ENCODE measurements around the gene FSD2.
A peak's percentile ranks its signal among the peaks of the same experiment; 100 is the strongest.
"Not testable (repeated sequence)": the region's sequence is repeated elsewhere in the genome, so short reads cannot be mapped to it uniquely, and the experiment has no call there.

Gene FSD2

DNA sequence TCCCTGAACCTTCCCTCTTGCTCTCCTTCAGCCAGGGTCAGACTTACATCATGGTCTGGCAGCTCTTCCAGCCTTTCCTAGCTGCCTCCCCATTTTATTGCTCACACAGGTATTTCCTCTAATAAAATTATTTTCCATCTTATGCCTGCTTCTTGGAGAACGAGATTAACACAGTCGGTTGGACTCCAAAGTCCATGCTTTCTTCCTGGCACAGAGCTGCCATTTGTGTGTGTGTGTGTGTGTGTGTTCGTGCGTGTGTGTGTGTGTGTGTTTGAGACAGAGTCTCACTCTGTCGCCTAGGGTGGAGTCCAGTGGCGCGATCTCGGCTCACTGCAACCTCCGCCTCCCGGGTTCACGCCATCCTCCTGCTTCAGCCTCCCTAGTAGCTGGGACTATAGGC, 15.5 kb downstream of the FSD2 start:
- no peak for DNase-seq
- Mint-ChIP-seq H3K27me3 (no peaks in the 10 kb centered on the region), H3K4me3 (no peak overlapping the region), H3K27ac (no peak overlapping the region), H3K36me3 (ENCODE audit: low read depth) (no peaks in the 10 kb centered on the region), H3K4me1 (ENCODE audit: low read depth) (peaks cover 2% of the 10 kb centered on the region), H3K9me3 (peaks cover 11% of the 10 kb centered on the region)

DNA sequence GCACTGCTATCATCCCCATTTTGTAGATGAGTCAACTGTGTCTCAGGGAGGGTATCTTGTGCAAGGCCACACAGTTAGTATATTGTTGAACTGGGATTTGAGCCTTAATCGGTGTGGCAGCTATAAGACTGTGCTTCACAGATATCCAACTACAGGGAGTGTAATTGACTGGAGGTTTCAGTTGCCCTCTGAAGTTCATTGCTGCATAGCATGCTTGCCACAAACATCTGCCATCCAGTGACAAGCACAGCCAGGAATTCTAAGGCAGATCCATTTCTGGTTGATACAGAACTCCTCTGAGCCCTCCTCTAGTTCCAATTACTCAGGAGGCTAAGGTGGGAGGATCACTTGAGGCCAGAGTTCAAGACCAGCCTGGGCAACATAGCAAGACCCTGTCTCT, 16.4 kb downstream of the FSD2 start:
- no peaks in the 10 kb centered on the region for H3K27me3 Mint-ChIP-seq
- no peak for DNase-seq
- H3K4me1 Mint-ChIP-seq (ENCODE audit: low read depth): peaks cover 2% of the 10 kb centered on the region
- no peak overlapping the region for H3K27ac Mint-ChIP-seq
- peaks cover 11% of the 10 kb centered on the region for H3K9me3 Mint-ChIP-seq
- H3K4me3 Mint-ChIP-seq: no peak overlapping the region
- no peaks in the 10 kb centered on the region for H3K36me3 Mint-ChIP-seq (ENCODE audit: low read depth)

DNA sequence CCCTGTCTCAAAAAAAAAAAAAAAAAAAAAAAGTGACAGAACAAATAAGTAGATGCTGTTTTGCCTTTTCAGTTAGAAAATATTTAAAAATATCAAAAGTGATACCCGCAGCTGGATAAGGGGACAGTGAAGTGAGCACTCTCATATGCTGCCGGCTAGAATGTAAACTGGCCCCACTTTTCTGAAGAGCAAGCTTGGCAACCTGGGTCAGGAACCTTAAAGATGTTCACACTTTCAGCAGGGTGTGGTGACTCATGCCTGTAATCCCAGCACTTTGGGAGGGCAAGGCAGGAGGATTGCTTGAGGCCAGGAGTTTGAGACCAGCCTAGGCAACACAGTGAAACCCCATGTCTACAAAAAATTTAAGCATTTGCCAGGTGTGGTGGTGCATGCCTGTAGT, 17.4 kb downstream of the FSD2 start:
- Mint-ChIP-seq H3K36me3 (ENCODE audit: low read depth) (no peaks in the 10 kb centered on the region), H3K9me3 (peaks cover 2% of the 10 kb centered on the region), H3K27ac (no peak overlapping the region), H3K4me3 (no peak overlapping the region), H3K27me3 (no peaks in the 10 kb centered on the region), H3K4me1 (ENCODE audit: low read depth) (peaks cover 2% of the 10 kb centered on the region)
- DNase-seq: no peak

DNA sequence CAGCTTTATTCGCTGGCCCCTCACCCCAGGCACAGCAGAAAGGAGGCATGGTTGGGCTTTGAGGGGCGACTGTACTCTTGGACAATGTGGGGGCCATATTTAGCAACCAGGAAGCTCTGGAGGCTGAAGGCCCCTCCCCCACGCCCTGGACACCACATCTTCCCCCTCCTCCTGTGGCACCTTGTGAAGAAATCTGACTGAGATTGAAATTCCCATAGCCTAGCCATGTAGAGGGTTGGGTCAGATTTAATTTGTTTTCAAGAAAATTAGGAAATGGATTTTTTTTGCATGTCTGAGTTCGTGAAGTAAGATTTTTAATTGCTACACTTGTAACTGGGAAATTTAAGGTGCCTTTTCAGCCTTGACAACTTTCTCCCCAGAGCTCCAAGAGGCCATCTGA, 24.5 kb downstream of the FSD2 start:
- Mint-ChIP-seq H3K27ac (no peak overlapping the region), H3K27me3 (no peaks in the 10 kb centered on the region), H3K4me3 (no peak overlapping the region), H3K36me3 (ENCODE audit: low read depth) (no peaks in the 10 kb centered on the region), H3K4me1 (ENCODE audit: low read depth) (no peaks in the 10 kb centered on the region), H3K9me3 (no peaks in the 10 kb centered on the region)
- DNase-seq: no peak

DNA sequence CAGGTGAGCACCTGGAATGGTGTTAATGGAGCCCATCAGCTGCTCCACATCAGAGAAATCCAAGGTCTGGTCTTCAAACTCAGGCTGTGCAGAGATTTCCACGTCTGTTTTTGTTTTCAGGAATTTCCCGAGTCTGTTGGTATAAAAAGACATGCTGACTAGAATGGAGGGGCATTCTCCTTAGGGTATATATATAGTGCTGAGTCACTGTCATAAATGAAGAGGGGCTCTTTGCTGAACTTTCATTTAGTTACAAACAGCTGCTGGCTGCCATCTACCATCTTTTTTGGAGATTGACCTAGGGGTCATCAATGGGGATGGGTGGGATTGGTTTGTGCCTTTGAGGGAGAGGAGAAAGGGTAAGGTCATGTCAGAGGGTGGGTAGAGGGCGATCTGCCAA, 27.1 kb downstream of the FSD2 start:
- Mint-ChIP-seq H3K27ac (no peak overlapping the region), H3K36me3 (ENCODE audit: low read depth) (no peaks in the 10 kb centered on the region), H3K4me1 (ENCODE audit: low read depth) (no peaks in the 10 kb centered on the region), H3K27me3 (no peaks in the 10 kb centered on the region), H3K4me3 (no peak overlapping the region), H3K9me3 (no peaks in the 10 kb centered on the region)
- no peak for DNase-seq

DNA sequence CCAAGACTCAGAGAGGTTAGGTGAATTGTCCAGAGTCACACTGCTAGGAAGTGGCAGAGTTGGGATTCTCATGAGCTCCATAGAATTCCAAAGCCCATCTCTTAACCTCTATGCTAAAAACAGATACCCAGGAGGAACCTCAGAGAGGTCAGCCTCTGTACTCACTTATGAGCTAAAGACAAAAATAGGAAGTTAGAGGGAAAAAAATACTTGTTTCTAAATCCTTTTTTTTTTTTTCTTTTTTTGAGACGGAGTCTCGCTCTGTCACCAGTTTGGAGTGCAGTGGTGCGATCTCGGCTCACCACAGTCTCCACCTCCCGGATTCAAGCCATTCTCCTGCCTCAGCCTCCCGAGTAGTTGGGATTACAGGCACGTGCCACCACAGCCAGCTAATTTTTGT, 31.4 kb downstream of the FSD2 start:
- H3K27ac Mint-ChIP-seq: no peak overlapping the region
- no peaks in the 10 kb centered on the region for H3K9me3 Mint-ChIP-seq
- H3K36me3 Mint-ChIP-seq (ENCODE audit: low read depth): no peaks in the 10 kb centered on the region
- no peak overlapping the region for H3K4me3 Mint-ChIP-seq
- no peak for DNase-seq
- no peaks in the 10 kb centered on the region for H3K27me3 Mint-ChIP-seq
- no peaks in the 10 kb centered on the region for H3K4me1 Mint-ChIP-seq (ENCODE audit: low read depth)

DNA sequence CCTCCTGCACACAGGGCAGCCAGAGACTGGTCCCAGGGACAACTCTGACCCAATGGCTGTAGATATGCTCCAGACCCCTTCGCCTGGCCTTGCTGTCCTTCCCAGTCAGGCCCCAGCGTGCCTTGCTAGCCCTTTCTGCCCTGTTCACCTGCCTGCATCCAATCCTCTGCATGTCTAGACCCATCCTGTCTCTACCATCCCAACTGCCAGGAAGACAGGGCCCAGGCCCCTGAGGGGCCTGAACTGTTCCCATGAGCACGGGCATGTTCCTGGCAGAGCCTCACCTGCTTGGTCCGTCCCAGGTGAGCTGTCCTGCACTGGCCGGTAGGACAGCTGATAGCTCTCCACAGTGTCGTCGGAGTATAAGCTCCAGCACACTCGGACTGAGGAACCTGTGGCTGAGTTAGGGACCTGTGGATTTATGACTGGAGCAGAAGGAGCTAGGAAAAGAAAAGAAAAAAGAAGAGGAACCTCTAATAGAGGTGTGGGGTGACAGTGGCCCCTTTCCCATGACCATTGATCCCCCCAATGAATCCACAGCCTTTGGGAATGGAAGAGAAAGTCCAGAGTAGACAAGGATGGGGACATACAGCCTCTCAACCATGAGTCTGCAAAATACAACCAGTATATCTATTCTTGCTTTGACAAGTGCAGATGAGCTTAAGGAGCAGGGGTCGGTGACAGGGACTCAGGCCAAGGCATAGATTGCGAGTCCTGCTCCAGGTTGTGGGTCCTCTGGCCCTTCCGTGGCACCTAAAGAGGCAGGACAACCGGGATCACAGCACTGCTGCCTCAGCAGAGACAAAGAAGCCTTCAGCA, 33.9 kb downstream of the FSD2 start:
- no peaks in the 10 kb centered on the region for H3K27me3 Mint-ChIP-seq
- no peaks in the 10 kb centered on the region for H3K9me3 Mint-ChIP-seq
- H3K27ac Mint-ChIP-seq: no peak overlapping the region
- H3K36me3 Mint-ChIP-seq (ENCODE audit: low read depth): peaks cover 6% of the 10 kb centered on the region
- H3K4me1 Mint-ChIP-seq (ENCODE audit: low read depth): no peaks in the 10 kb centered on the region
- DNase-seq: no peak
- no peak overlapping the region for H3K4me3 Mint-ChIP-seq

DNA sequence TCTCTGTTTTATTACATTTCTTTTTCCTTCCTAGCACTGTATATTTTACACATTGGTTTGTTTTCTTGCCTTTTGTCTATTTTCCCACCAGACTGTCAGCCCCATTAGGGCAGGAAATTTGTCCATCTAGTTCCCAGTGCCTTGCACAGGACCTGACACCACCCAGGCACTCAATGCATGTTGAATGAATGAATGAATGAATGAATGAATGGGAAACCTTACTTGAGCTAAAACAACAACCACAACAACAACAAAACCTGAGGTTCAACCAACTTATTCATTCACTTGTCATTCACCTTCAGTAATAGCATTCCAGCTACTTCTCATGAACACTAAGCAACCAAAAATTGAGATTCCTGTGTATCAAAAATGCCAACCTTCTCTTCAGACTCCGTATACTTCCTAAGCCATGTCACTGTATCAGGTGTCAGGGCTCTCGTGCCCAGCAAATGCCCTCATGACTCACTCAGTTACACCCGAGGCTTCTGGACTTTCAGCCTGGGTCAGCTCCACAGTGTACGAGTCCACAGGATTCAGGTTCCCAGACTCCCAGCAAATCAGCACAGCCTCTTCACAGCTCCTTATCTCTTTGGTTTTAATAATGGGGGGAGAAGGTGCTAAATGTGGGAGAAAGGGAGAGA, 37.3 kb downstream of the FSD2 start:
- H3K4me3 Mint-ChIP-seq: no peak overlapping the region
- no peaks in the 10 kb centered on the region for H3K9me3 Mint-ChIP-seq
- peaks cover 29% of the 10 kb centered on the region for H3K36me3 Mint-ChIP-seq (ENCODE audit: low read depth)
- no peaks in the 10 kb centered on the region for H3K27me3 Mint-ChIP-seq
- no peaks in the 10 kb centered on the region for H3K4me1 Mint-ChIP-seq (ENCODE audit: low read depth)
- no peak overlapping the region for H3K27ac Mint-ChIP-seq
- DNase-seq: no peak

DNA sequence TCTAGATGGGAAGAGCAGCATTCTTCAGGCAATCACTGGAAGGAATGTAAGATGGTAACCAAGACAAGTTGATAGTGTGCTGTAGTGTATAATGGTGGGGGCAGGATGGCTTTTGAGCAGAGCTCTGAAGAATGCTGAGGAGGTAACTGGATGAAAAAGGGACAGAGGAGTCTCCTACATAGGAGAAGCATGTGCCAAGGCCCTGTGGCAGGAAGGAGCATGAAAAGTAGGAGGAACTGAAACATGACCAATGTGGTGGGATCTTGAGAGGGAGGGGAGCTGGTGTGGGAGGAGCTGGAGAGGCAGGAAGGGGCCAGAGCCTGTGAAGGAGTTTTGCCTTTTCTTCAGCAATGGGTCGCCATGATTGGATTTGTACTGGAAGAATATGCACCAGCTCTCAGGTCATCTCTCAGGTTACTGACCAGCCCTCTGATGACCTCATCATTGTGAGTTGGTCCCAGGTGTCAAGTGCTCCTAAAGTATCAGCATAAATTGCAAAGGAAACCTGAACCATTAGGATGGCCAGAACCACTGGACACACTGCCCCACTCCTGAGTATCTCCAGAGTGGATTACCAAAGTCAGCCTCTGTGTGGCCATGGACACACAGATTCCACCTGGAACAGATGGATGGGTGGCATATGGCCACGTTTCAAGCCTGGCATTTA, 38.6 kb downstream of the FSD2 start:
- Mint-ChIP-seq H3K27me3 (no peaks in the 10 kb centered on the region), H3K27ac (no peak overlapping the region), H3K4me3 (no peak overlapping the region), H3K9me3 (no peaks in the 10 kb centered on the region), H3K4me1 (ENCODE audit: low read depth) (peaks cover 2% of the 10 kb centered on the region), H3K36me3 (ENCODE audit: low read depth) (peaks cover 33% of the 10 kb centered on the region)
- no peak for DNase-seq

DNA sequence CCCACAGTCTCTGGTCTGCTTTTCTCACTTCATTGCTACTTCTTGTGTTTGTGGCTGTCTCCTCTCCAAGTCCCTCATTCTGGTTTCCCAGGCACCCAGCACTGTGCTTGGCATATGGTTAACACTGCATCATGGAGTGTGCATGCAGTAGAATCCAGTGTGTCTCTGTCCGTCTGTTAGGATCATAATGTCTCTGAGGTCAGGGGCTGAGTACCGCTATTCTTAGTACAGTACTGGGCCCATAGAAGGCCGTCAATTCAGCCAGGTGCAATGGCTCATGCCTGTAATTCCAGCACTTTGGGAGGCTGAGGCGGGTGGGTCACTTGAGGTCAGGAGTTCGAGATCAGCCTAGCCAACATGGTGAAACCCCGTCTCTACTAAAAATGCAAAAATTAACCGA, 39.7 kb downstream of the FSD2 start:
- not testable (repeated sequence) for DNase-seq; H3K9me3 Mint-ChIP-seq; H3K27me3 Mint-ChIP-seq; H3K4me3 Mint-ChIP-seq; H3K4me1 Mint-ChIP-seq (ENCODE audit: low read depth); H3K27ac Mint-ChIP-seq
- peaks cover 42% of the 10 kb centered on the region for H3K36me3 Mint-ChIP-seq (ENCODE audit: low read depth)

DNA sequence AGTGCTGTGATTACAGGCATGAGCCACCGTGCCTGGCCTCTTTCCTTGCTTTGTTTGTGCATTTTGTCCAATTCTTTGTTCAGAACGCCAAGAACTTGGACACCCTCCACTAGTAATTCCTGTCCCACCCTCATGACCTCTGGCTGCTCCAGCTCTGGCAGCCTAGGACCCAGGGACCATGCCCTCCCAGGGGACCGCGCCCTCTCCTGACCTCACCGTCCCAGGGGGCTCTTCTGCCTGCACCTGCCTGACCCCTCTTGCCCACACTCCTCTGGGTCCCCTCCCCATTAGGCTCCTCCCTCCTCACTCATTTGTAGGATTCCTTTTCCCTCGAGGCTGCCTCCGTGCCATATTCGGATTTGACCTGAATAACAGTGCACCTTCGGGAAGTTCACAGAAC, 41.1 kb downstream of the FSD2 start:
- DNase-seq: no peak
- peaks cover 56% of the 10 kb centered on the region for H3K36me3 Mint-ChIP-seq (ENCODE audit: low read depth)
- no peak overlapping the region for H3K27ac Mint-ChIP-seq
- no peaks in the 10 kb centered on the region for H3K9me3 Mint-ChIP-seq
- no peaks in the 10 kb centered on the region for H3K27me3 Mint-ChIP-seq
- no peak overlapping the region for H3K4me3 Mint-ChIP-seq
- peaks cover 9% of the 10 kb centered on the region for H3K4me1 Mint-ChIP-seq (ENCODE audit: low read depth)

DNA sequence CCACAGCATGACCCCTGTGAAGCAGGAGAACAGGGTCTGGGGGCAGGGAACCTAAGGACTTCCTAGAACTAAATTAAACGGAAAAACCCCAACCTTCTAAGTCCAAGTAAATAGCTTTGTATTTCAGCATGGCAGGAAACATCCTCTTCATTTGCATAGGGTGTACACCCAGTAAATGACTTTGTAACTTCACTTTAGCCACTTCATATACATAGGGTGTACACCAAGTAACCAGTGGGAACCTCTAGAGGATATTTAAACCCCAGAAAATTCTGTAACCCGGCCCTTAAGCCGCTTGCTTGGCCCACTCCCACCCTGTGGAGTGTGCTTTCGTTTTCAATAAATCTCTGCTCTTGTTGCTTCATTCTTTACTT, 41.8 kb downstream of the FSD2 start:
- Mint-ChIP-seq H3K4me1 (ENCODE audit: low read depth) (peaks cover 9% of the 10 kb centered on the region), H3K9me3 (no peaks in the 10 kb centered on the region), H3K4me3 (no peak overlapping the region), H3K27me3 (no peaks in the 10 kb centered on the region), H3K27ac (no peak overlapping the region), H3K36me3 (ENCODE audit: low read depth) (peaks cover 59% of the 10 kb centered on the region)
- no peak for DNase-seq

DNA sequence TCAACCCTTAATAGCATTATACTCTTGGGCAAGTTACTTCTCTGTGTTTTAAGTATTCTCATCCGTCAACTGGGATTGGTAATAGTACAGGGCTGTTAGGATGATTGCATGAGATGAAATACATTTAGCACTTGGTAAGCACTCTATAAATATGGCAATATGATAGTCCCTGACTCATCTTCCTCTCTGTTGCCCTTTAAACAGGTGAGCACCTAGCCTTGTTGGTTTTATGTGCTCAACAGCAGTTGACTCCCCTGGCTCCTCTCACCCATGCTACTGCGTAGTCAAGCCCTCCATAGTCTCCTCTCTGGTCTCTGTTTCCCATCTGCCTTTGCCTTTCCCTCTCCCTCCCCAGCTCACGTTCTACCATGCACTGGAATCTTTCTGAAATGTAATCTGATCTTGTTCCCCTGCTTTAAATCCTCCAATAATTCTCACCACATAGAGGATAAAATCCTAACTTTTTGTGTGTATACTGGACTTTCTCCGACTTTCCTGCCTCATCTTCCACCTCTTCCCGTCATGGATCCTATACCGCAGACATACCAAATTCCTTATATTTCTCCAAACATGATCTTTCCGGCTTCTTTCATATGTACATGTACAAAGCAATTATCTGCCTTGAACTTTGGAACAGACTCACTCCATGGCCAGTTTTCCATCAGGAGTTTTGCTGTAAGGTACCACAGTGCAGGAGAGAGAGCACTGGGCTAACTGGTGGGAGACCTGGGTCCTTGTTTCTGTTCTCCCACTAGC, 42.3 kb downstream of the FSD2 start:
- H3K9me3 Mint-ChIP-seq: no peaks in the 10 kb centered on the region
- H3K27me3 Mint-ChIP-seq: no peaks in the 10 kb centered on the region
- H3K36me3 Mint-ChIP-seq (ENCODE audit: low read depth): peaks cover 65% of the 10 kb centered on the region
- peaks cover 9% of the 10 kb centered on the region for H3K4me1 Mint-ChIP-seq (ENCODE audit: low read depth)
- no peak overlapping the region for H3K27ac Mint-ChIP-seq
- DNase-seq: no peak
- H3K4me3 Mint-ChIP-seq: no peak overlapping the region

DNA sequence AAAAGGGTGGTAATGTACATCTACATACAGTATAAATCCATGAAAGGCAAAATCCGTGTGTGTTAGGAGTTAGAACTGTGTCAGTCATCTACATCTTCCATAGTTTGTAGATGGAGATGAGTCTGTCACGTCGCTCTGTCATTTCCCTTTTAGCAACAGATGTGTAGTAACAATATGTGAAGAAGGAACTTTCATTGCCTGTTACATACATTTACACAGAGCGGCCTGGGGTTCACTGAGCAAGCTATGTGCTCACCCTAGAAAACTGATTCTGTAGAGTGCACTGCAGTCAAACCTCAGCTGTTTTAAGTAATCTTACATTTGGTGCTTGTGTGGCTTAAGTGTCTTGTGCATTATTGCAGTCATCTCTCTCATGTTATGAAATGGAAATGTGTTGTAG, 54.6 kb downstream of the FSD2 start:
- Mint-ChIP-seq H3K36me3 (ENCODE audit: low read depth) (peaks cover 70% of the 10 kb centered on the region), H3K4me1 (ENCODE audit: low read depth) (peaks cover 56% of the 10 kb centered on the region), H3K27me3 (no peaks in the 10 kb centered on the region), H3K4me3 (peak overlapping the region; percentile 94), H3K9me3 (no peaks in the 10 kb centered on the region), H3K27ac (peak overlapping the region; percentile 96)
- DNase-seq: no peak

DNA sequence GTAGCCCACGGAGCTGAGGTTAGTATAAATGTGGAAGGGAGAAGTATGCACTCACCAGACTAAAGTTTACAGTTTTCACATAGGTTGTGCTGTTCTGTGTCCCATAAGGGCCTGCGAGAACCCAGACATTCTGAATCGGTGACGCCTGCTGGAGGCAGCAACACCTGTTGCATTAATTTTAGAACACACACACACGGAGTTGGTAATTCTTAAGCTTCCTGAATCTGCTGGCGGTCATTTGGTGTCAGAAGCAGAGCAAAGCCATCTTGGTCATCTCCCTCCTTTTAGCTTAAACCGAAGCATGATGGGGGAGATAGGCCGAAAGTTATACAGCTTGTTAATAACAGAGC, 55.1 kb downstream of the FSD2 start:
- no peak for DNase-seq
- H3K27ac Mint-ChIP-seq: peak overlapping the region; percentile 96
- H3K4me3 Mint-ChIP-seq: peak overlapping the region; percentile 94
- H3K9me3 Mint-ChIP-seq: no peaks in the 10 kb centered on the region
- peaks cover 51% of the 10 kb centered on the region for H3K4me1 Mint-ChIP-seq (ENCODE audit: low read depth)
- no peaks in the 10 kb centered on the region for H3K27me3 Mint-ChIP-seq
- H3K36me3 Mint-ChIP-seq (ENCODE audit: low read depth): peaks cover 65% of the 10 kb centered on the region
